ENCODE results near the gene MUC4. TPM values are rescaled to one million over a fixed set of nuclear protein-coding genes. Genes with fewer than 3 reads are reported as not detected.
"Not testable (repeated sequence)": the region's sequence is repeated elsewhere in the genome, so short reads cannot be mapped to it uniquely, and the experiment has no call there.

MUC4 gene
- total and polyA plus RNA-seq, 12 donors, result 0.03 to 0.17 (median 0.09) TPM; not detected in 6

- WGBS, 4 donors, result 82 to 93% (median 87%) methylated on average over 18 of the region's 18 CpGs
- H3K4me3 ChIP-seq, result no peak overlapping the region
- intact Hi-C loops (cut with DNase I), result loop anchor here in 1 of 2 donors (10.0 kb wide), 1 partner anchor 105 kb away; no protein-coding TSS in a partner anchor
Observed at GRCh38 chr3:195729476-195730251, 82.1 kb downstream of the MUC4 start.

DNA sequence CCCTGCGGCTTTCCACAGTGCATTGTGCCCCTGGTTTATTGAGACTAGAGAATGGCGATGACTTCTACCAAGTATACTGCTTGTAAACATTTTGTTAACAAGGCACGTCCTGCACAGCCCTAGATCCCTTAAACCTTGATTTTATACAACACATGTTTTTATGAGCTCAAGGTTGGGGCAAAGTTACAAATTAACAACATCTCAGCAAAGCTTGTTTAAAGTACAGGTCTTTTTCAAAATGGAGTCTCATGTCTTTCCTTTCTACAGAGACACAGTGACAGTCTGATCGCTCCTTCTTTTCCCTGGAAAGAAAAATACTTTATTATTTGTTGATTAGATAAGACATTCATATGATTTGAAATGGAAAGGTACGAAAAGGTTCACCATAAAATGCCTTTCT lies 82.9 kb downstream of the MUC4 start:
- intact Hi-C loops (cut with DNase I), result loop anchor here in 1 of 2 donors (10.0 kb wide), 1 partner anchor 104 kb away; no protein-coding TSS in a partner anchor
- H3K27ac ChIP-seq; H3K4me3 ChIP-seq; H3K36me3 ChIP-seq (replicated peaks in 1 of 2); DNase-seq; H3K9me3 ChIP-seq (replicated peaks in 1 of 3); H3K27me3 ChIP-seq; H3K4me1 ChIP-seq (replicated peaks in 1 of 2): not testable (repeated sequence)
- WGBS, 4 donors, result 88 to 97% (median 90%) methylated on average over 3 to 5 of the region's 5 CpGs

More at GRCh38 chr3:195729476-195730251, 82.1 kb downstream of the MUC4 start:
- Histone ChIP-seq H3K4me1 (replicated peaks in 1 of 2) (no peaks in the 10 kb centered on the region), H3K36me3 (replicated peaks in 1 of 2) (no peaks in the 10 kb centered on the region), H3K27ac (no peak overlapping the region), H3K9me3 (replicated peaks in 1 of 3) (no peaks in the 10 kb centered on the region), H3K27me3 (no peaks in the 10 kb centered on the region)
- no peak for TF ChIP-seq POLR2A (IDR thresholded peaks at IDR 0.05)
- TF ChIP-seq, protein P1, sequence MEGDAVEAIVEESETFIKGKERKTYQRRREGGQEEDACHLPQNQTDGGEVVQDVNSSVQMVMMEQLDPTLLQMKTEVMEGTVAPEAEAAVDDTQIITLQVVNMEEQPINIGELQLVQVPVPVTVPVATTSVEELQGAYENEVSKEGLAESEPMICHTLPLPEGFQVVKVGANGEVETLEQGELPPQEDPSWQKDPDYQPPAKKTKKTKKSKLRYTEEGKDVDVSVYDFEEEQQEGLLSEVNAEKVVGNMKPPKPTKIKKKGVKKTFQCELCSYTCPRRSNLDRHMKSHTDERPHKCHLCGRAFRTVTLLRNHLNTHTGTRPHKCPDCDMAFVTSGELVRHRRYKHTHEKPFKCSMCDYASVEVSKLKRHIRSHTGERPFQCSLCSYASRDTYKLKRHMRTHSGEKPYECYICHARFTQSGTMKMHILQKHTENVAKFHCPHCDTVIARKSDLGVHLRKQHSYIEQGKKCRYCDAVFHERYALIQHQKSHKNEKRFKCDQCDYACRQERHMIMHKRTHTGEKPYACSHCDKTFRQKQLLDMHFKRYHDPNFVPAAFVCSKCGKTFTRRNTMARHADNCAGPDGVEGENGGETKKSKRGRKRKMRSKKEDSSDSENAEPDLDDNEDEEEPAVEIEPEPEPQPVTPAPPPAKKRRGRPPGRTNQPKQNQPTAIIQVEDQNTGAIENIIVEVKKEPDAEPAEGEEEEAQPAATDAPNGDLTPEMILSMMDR (IDR thresholded peaks at IDR 0.05), result no peak
- DNase-seq, result no peak

GRCh38 chr3:195727606-195728195 lies 84.0 kb downstream of the MUC4 start:
- TF ChIP-seq, protein P1 (IDR thresholded peaks at IDR 0.05), result no peak
- TF ChIP-seq POLR2A (IDR thresholded peaks at IDR 0.05), result no peak
- Histone ChIP-seq H3K9me3 (replicated peaks in 1 of 3) (no peaks in the 10 kb centered on the region), H3K27ac (no peak overlapping the region), H3K27me3 (no peaks in the 10 kb centered on the region), H3K4me1 (replicated peaks in 1 of 2) (no peaks in the 10 kb centered on the region), H3K4me3 (no peak overlapping the region), H3K36me3 (replicated peaks in 1 of 2) (no peaks in the 10 kb centered on the region)
- DNase-seq, result no peak
- intact Hi-C loops (cut with DNase I), result loop anchor here in 1 of 2 donors (10.0 kb wide), 1 partner anchor 103 kb away; no protein-coding TSS in a partner anchor
- 59 to 69% (median 65%) methylated on average over 7 of the region's 7 CpGs for WGBS, 4 donors

DNA sequence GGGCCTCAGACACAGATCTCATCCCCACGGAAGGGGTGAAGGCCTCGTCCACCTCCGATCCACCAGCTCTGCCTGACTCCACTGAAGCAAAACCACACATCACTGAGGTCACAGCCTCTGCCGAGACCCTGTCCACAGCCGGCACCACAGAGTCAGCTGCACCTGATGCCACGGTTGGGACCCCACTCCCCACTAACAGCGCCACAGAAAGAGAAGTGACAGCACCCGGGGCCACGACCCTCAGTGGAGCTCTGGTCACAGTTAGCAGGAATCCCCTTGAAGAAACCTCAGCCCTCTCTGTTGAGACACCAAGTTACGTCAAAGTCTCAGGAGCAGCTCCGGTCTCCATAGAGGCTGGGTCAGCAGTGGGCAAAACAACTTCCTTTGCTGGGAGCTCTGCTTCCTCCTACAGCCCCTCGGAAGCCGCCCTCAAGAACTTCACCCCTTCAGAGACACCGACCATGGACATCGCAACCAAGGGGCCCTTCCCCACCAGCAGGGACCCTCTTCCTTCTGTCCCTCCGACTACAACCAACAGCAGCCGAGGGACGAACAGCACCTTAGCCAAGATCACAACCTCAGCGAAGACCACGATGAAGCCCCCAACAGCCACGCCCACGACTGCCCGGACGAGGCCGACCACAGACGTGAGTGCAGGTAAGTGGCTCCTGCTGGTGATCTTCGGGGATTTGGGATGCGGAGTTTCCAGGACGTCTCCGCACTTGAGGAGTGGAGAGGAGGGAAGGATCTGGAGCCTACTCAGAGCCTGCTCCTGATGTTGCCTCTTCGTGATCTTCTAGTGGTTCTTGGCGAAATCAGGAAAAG lies 85.6 kb downstream of the MUC4 start:
- not testable (repeated sequence) for DNase-seq; H3K27me3 ChIP-seq; H3K4me1 ChIP-seq (replicated peaks in 1 of 2); H3K27ac ChIP-seq; H3K4me3 ChIP-seq; H3K36me3 ChIP-seq (replicated peaks in 1 of 2); H3K9me3 ChIP-seq (replicated peaks in 1 of 3)
- intact Hi-C loops (cut with DNase I), result loop anchor here in 1 of 2 donors (10.0 kb wide), 1 partner anchor 101 kb away; no protein-coding TSS in a partner anchor
- 81 to 94% (median 90%) methylated on average over 18 to 32 of the region's 32 CpGs for WGBS, 4 donors

- WGBS, 4 donors, result 43% methylated on average over 1 of the region's 13 CpGs; no CpG with 5 or more reads in 3 of the 4 donors
- intact Hi-C loops (cut with DNase I), result loop anchor here in 1 of 2 donors (10.0 kb wide), 1 partner anchor 100 kb away; no protein-coding TSS in a partner anchor
Observed at GRCh38 chr3:195724363-195724762, 87.4 kb downstream of the MUC4 start.

GRCh38 chr3:195722996-195723345 lies 88.8 kb downstream of the MUC4 start:
- H3K4me1 ChIP-seq (replicated peaks in 1 of 2); H3K27me3 ChIP-seq; H3K9me3 ChIP-seq (replicated peaks in 1 of 3); H3K4me3 ChIP-seq; DNase-seq; H3K36me3 ChIP-seq (replicated peaks in 1 of 2); H3K27ac ChIP-seq: not testable (repeated sequence)
- intact Hi-C loops (cut with DNase I), result loop anchor here in 1 of 2 donors (10.0 kb wide), 1 partner anchor 98 kb away; no protein-coding TSS in a partner anchor
- 72 to 100% (median 82%) methylated on average over 1 to 7 of the region's 9 CpGs for WGBS, 4 donors

More at GRCh38 chr3:195724363-195724762, 87.4 kb downstream of the MUC4 start:
- DNase-seq; H3K9me3 ChIP-seq (replicated peaks in 1 of 3); H3K27ac ChIP-seq; H3K27me3 ChIP-seq; H3K4me3 ChIP-seq; H3K36me3 ChIP-seq (replicated peaks in 1 of 2); H3K4me1 ChIP-seq (replicated peaks in 1 of 2): not testable (repeated sequence)

- not testable (repeated sequence) for H3K27me3 ChIP-seq; H3K4me1 ChIP-seq (replicated peaks in 1 of 2); H3K36me3 ChIP-seq (replicated peaks in 1 of 2); H3K4me3 ChIP-seq; DNase-seq; H3K27ac ChIP-seq; H3K9me3 ChIP-seq (replicated peaks in 1 of 3)
- WGBS, 4 donors, result 61 to 87% (median 80%) methylated on average over 7 to 18 of the region's 21 CpGs
- intact Hi-C loops (cut with DNase I), result loop anchor here in 1 of 2 donors (10.0 kb wide), 1 partner anchor 98 kb away; no protein-coding TSS in a partner anchor
Observed at GRCh38 chr3:195722139-195722995, 89.4 kb downstream of the MUC4 start.
